HepG2 (cell line): ENCODE results near the gene ITGAE. TPM values are rescaled to one million over a fixed set of nuclear protein-coding genes. Genes with fewer than 3 reads are reported as not detected.

Experiments
- ATAC-seq: fragments of 200-7000 bp; cut with Tn5 transposase; 3 replicates; pipeline ENCODE4 v1.9.1; 2020; ENCODE audit warnings: mild to moderate bottlenecking, moderate library complexity
- BruUV-seq: library from RNA; stranded (reverse); fragments of 400-500 nt; replicated peaks from 2 replicates; lab custom pipeline; 2021; lab: Mats Ljungman, UMichigan
- CTCF ChIA-PET: fragments of 300-600 bp; formaldehyde crosslinking; extraction: SDS; loops from one replicate; lab custom pipeline; 2021; ENCODE audit warnings: low total read pairs, inconsistent platforms, low intra/inter-chr PET ratio; lab: Yijun Ruan, JAX
- POLR2A ChIA-PET: fragments of 350-600 bp; sonication (Branson Sonifier 250); formaldehyde crosslinking; loops from one replicate; lab custom pipeline; 2020; ENCODE audit warnings: antibody characterized with exemption, inconsistent platforms; lab: Yijun Ruan, JAX
- DNase-seq: peaks from one replicate; pipeline ENCODE4 v3.0.0-alpha.2; 2015; ENCODE audit warnings: low spot score
- FAIRE-seq: peaks from 3 replicates; lab custom pipeline; 2011; peaks lifted over from hg19 to GRCh38; lab: Jason Lieb, UNC
- H2AFZ ChIP-seq: one replicate; pipeline ENCODE4 v1.6.1; 2011; ENCODE audit warnings: low read length, inconsistent platforms
- H3K27ac ChIP-seq: fragments of 300-600 bp; 3 replicates; pipeline ENCODE4 v1.8.0; 2011; ENCODE audit warnings: mixed run types, mild to moderate bottlenecking, mixed read lengths, low read length, inconsistent platforms; ENCODE audit not compliant: insufficient read depth; ENCODE audit errors: extremely low read length
- H3K27me3 ChIP-seq, 2 experiments: fragments of 200-600 bp in 1 of 2; 2 replicates in 1 of 2; 3 replicates in 1 of 2; pipeline versions ENCODE4 v1.6.0 to v1.8.0; 2011; ENCODE audit warnings: low read length in 2 of 2, mild to moderate bottlenecking in 2 of 2, moderate library complexity in 2 of 2, inconsistent platforms in 1 of 2; ENCODE audit not compliant: insufficient read depth in 2 of 2, control insufficient read depth in 1 of 2
- H3K36me3 ChIP-seq, 2 experiments: fragments of 200-600 bp in 1 of 2; replicated peaks in 1 of 2; 2 replicates in 1 of 2; 3 replicates in 1 of 2; pipeline versions ENCODE4 v1.5.1 to v1.8.0; 2011; ENCODE audit warnings: low read length in 2 of 2, inconsistent platforms in 1 of 2; ENCODE audit not compliant: insufficient read depth in 2 of 2, control insufficient read depth in 1 of 2
- H3K4me1 ChIP-seq: 2 replicates; pipeline ENCODE4 v1.5.1; 2012; ENCODE audit warnings: low read length, inconsistent platforms; ENCODE audit not compliant: insufficient read depth
- H3K4me2 ChIP-seq: 2 replicates; pipeline ENCODE4 v1.6.0; 2011; ENCODE audit warnings: low read depth, low read length, inconsistent platforms
- H3K4me3 ChIP-seq, 3 experiments: fragments of 200-600 bp in 1 of 3; sonication (generic), shearing (Covaris generic) in 1 of 3; replicated peaks in 1 of 3; 2 replicates each; pipeline ENCODE4 v1.5.1; 2011 to 2016; ENCODE audit warnings: low read length in 3 of 3, inconsistent platforms in 2 of 3, low read depth in 2 of 3, mild to moderate bottlenecking in 2 of 3, control low read depth in 1 of 3, mixed read lengths in 1 of 3; ENCODE audit not compliant: insufficient read depth in 1 of 3
- H3K79me2 ChIP-seq: one replicate; pipeline ENCODE4 v1.6.1; 2011; ENCODE audit warnings: low read length, inconsistent platforms; ENCODE audit not compliant: insufficient read depth
- H3K9ac ChIP-seq: 2 replicates; pipeline ENCODE4 v1.6.0; 2011; ENCODE audit warnings: mild to moderate bottlenecking, low read depth, low read length, inconsistent platforms; ENCODE audit not compliant: insufficient read depth
- H3K9me3 ChIP-seq: 2 replicates; pipeline ENCODE4 v1.5.1; 2012; ENCODE audit warnings: mild to moderate bottlenecking, low read length
- H4K20me1 ChIP-seq: 2 replicates; pipeline ENCODE4 v1.6.0; 2011; ENCODE audit warnings: inconsistent platforms, mild to moderate bottlenecking, low read length, moderate library complexity; ENCODE audit not compliant: insufficient read depth
- AGO2 ChIP-seq: fragments of 200-400 bp; formaldehyde crosslinking; optimal IDR thresholded peaks from 2 replicates; pipeline ENCODE3; 2017; ENCODE audit warnings: mild to moderate bottlenecking, low read depth, low read length, moderate library complexity
- CENPBD1 ChIP-seq: sonication (generic); formaldehyde crosslinking; IDR thresholded peaks from 2 replicates; pipeline ENCODE4 v1.8.0; 2022; ENCODE audit warnings: missing genetic modification reagents, low read depth, mild to moderate bottlenecking, borderline replicate concordance
- GABPA ChIP-seq, 2 experiments: IDR thresholded peaks; 2 replicates each; pipeline ENCODE4 v1.6.1; 2011 to 2016; ENCODE audit warnings: low read depth in 2 of 2, low read length in 1 of 2, missing biosample characterization in 1 of 2, missing genetic modification characterization in 1 of 2
- JUNB ChIP-seq: sonication (generic); formaldehyde crosslinking; IDR thresholded peaks from 2 replicates; pipeline ENCODE4 v1.8.0; 2022; ENCODE audit warnings: missing genetic modification reagents, mild to moderate bottlenecking, borderline replicate concordance
- MED13 ChIP-seq: sonication (generic); formaldehyde crosslinking; IDR thresholded peaks from 2 replicates; pipeline ENCODE4 v1.5.0; 2020; ENCODE audit warnings: missing genetic modification reagents
- MLLT10 ChIP-seq: sonication (generic); formaldehyde crosslinking; IDR thresholded peaks from 2 replicates; pipeline ENCODE4 v1.4.0; 2020; ENCODE audit warnings: missing genetic modification reagents
- SNAPC4 ChIP-seq: sonication (generic); formaldehyde crosslinking; IDR thresholded peaks from 2 replicates; pipeline ENCODE4 v1.4.0; 2020; ENCODE audit warnings: mild to moderate bottlenecking, missing genetic modification reagents
- ZNF567 ChIP-seq: sonication (generic); formaldehyde crosslinking; IDR thresholded peaks from 2 replicates; pipeline ENCODE4 v1.8.1; 2023; ENCODE audit warnings: mild to moderate bottlenecking, missing genetic modification reagents, borderline replicate concordance
- ZNF788 ChIP-seq: sonication (generic); formaldehyde crosslinking; IDR thresholded peaks from 2 replicates; pipeline ENCODE4 v1.5.0; 2020; ENCODE audit warnings: mild to moderate bottlenecking, missing genetic modification reagents, borderline replicate concordance
- ZSCAN31 ChIP-seq: sonication (generic); formaldehyde crosslinking; IDR thresholded peaks from 2 replicates; pipeline ENCODE4 v1.5.0; 2020; ENCODE audit warnings: low read depth, mild to moderate bottlenecking, missing genetic modification reagents
- WGBS: methylation state at CpG from one replicate; pipeline ENCODE4 v1.1.6; 2017; ENCODE audit warnings: low lambda C conversion rate; 5-methylcytosine and 5-hydroxymethylcytosine counted together
- in situ Hi-C: cut with HindIII; loops from 2 replicates; pipeline ENCODE4 v1.10.0; 2017; ENCODE audit warnings: low pct_unique_long_range_greater_than_20kb; ENCODE audit not compliant: extremely low pct_ligation_motif_present
- intact Hi-C: fragments of 100-400 bp; cut with micrococcal nuclease; formaldehyde crosslinking; loops from one replicate; pipeline ENCODE4 v1.10.0; 2022; ENCODE audit not compliant: unreplicated experiment
- polyA plus RNA-seq, 8 experiments: library from polyadenylated mRNA; depleted of rRNA in 3 of 8; stranded (reverse) in 7 of 8; unstranded in 1 of 8; fragments of >200 nt; fragmentation: Illumina TruSeq in 4 of 8; extraction: Trizol in 4 of 8; gene quantifications; 2 replicates each; pipeline versions ENCODE4 v1.2.1 to v1.2.3, GENCODE V29; 2011 to 2016; ENCODE audit warnings: low read depth in 4 of 8, missing spikeins in 1 of 8, mixed read lengths in 1 of 8; ENCODE audit not compliant: insufficient read depth in 1 of 8
- total RNA-seq, 5 experiments: library from RNA; depleted of rRNA; stranded (reverse); fragments of >200 nt; fragmentation: Illumina TruSeq; extraction: Trizol; gene quantifications; 2 replicates each; pipeline ENCODE4 v1.2.3, GENCODE V29; 2016; ENCODE audit warnings: low read depth in 1 of 5

ITGAE gene
- total and polyA plus RNA-seq, 2 of the 13 experiments (the other 11 are each of a cell fraction or from before 2014, with no cell fraction given) = 42.3 to 49.0 TPM

- H3K4me2 ChIP-seq = peak overlapping the region; percentile 83
- FAIRE-seq (no peak), ATAC-seq (peak; percentile 43), DNase-seq (no peak)
- peaks cover 38% of the 10 kb centered on the region for H3K79me2 ChIP-seq
- no peaks in the 10 kb centered on the region for H3K9me3 ChIP-seq
- ChIA-PET CTCF (no interaction called here), POLR2A (interaction anchor here (1.4 to 2.2 kb wide), 2 partner anchors 71 to 88 kb away, joined by 5 to 7 read pairs; partner anchors contain the start of genes CTNS and SHPK)
- WGBS = 2% methylated on average over 10 of the region's 27 CpGs
- in situ Hi-C loops = no loop called here
- no peaks in the 10 kb centered on the region; a peak in 1 of 5 replicates for H3K27me3 ChIP-seq
- H3K4me3 ChIP-seq = peak overlapping the region; percentile 65 to 99 (median 95)
- no peaks in the 10 kb centered on the region for H4K20me1 ChIP-seq
- H2AFZ ChIP-seq = peak overlapping the region; percentile 16
- peak overlapping the region; percentile 84 for H3K9ac ChIP-seq
- no TSS peak for BruUV-seq
- intact Hi-C loops = no loop called here
- peak overlapping the region; percentile 80 for H3K27ac ChIP-seq
- H3K4me1 ChIP-seq = peaks cover 48% of the 10 kb centered on the region
- H3K36me3 ChIP-seq = no peaks in the 10 kb centered on the region; a peak in 1 of 5 replicates
- TF ChIP-seq ZNF567 (CRISPR knock-in tag) (0 out of 2 replicates have a peak, but pooled peaks have one; percentile 9), SNAPC4 (no peak), AGO2 (no peak), JUNB (CRISPR knock-in tag) (no peak), GABPA (IDR thresholded peaks at IDR 0.05; ENCODE audit: low read depth, low read length) (peak; percentile 6; the same call in 1 of the 2 replicates), GABPA (CRISPR knock-in tag; IDR thresholded peaks at IDR 0.05; ENCODE audit: low read depth) (0 out of 2 replicates have a peak, but pooled peaks have one; percentile 8), MLLT10 (CRISPR knock-in tag) (no peak), MED13 (CRISPR knock-in tag) (no peak), CENPBD1 (no peak), ZNF788 (CRISPR knock-in tag) (0 out of 2 replicates have a peak, but pooled peaks have one; percentile 3), ZSCAN31 (CRISPR knock-in tag) (no peak)
Measured at GRCh38 chr17:3724378-3725077, 76.5 kb downstream of the ITGAE start.
